Mesenchymal stem cell (in vitro differentiated cells and primary cell): ENCODE measurements around the gene MDM4.

Experiments
- DNase-seq: peaks from one replicate; pipeline ENCODE4 v3.0.0-alpha.2; 2013
- H2AFZ ChIP-seq: one replicate; pipeline ENCODE4 v1.6.1; 2013; ENCODE audit warnings: low read depth, mild to moderate bottlenecking, control low read depth, inconsistent platforms, low read length, moderate library complexity
- H2AK5ac ChIP-seq: 2 replicates; pipeline ENCODE4 v1.6.1; 2013; ENCODE audit warnings: low read length, moderate library complexity, mild to moderate bottlenecking, inconsistent platforms; ENCODE audit not compliant: severe bottlenecking
- H2BK120ac ChIP-seq: one replicate; pipeline ENCODE4 v1.6.1; 2013; ENCODE audit warnings: low read depth, mild to moderate bottlenecking, inconsistent platforms, low read length, moderate library complexity
- H2BK12ac ChIP-seq, 2 experiments: one replicate each; pipeline ENCODE4 v1.6.1; 2013; ENCODE audit warnings: inconsistent platforms in 2 of 2, low read length in 2 of 2, mild to moderate bottlenecking in 2 of 2, moderate library complexity in 2 of 2, control low read depth in 1 of 2
- H2BK15ac ChIP-seq: one replicate; pipeline ENCODE4 v1.6.1; 2013; ENCODE audit warnings: mild to moderate bottlenecking, low read depth, inconsistent platforms; ENCODE audit not compliant: poor library complexity, severe bottlenecking
- H2BK5ac ChIP-seq: 2 replicates; pipeline ENCODE4 v1.6.1; 2013; ENCODE audit warnings: low read depth, mild to moderate bottlenecking, low read length, control low read depth, inconsistent platforms; ENCODE audit not compliant: poor library complexity, severe bottlenecking
- H3K14ac ChIP-seq, 2 experiments: one replicate each; pipeline ENCODE4 v1.6.1; 2013; ENCODE audit warnings: inconsistent platforms in 2 of 2, low read length in 2 of 2, control low read depth in 1 of 2, mild to moderate bottlenecking in 1 of 2, moderate library complexity in 1 of 2
- H3K18ac ChIP-seq, 2 experiments: one replicate each; pipeline ENCODE4 v1.6.1; 2013; ENCODE audit warnings: inconsistent platforms in 2 of 2, low read length in 2 of 2, control low read depth in 1 of 2, low read depth in 1 of 2, mild to moderate bottlenecking in 1 of 2
- H3K23ac ChIP-seq, 2 experiments: one replicate each; pipeline ENCODE4 v1.6.1; 2013; ENCODE audit warnings: inconsistent platforms in 2 of 2, low read length in 2 of 2, mild to moderate bottlenecking in 2 of 2, moderate library complexity in 2 of 2, control low read depth in 1 of 2
- H3K27ac ChIP-seq: 2 replicates; pipeline ENCODE4 v1.5.1; 2013; ENCODE audit warnings: mild to moderate bottlenecking, moderate library complexity, low read length, control low read depth, inconsistent platforms; ENCODE audit not compliant: poor library complexity, severe bottlenecking
- H3K27me3 ChIP-seq, 2 experiments: 2 replicates each; pipeline versions ENCODE4 v1.6.1 to v1.7.0; 2013; ENCODE audit warnings: low read length in 2 of 2, mild to moderate bottlenecking in 2 of 2, moderate library complexity in 2 of 2, control low read depth in 1 of 2, inconsistent platforms in 1 of 2; ENCODE audit not compliant: control insufficient read depth in 1 of 2, insufficient read depth in 1 of 2
- H3K36me3 ChIP-seq, 2 experiments: 2 replicates each; pipeline versions ENCODE4 v1.6.1 to v1.7.0; 2013; ENCODE audit warnings: low read length in 2 of 2, control low read depth in 1 of 2, inconsistent platforms in 1 of 2, low read depth in 1 of 2, mild to moderate bottlenecking in 1 of 2; ENCODE audit not compliant: insufficient read depth in 2 of 2, control insufficient read depth in 1 of 2
- H3K4ac ChIP-seq, 2 experiments: one replicate each; pipeline ENCODE4 v1.6.1; 2013; ENCODE audit warnings: inconsistent platforms in 2 of 2, low read length in 2 of 2, mild to moderate bottlenecking in 2 of 2, moderate library complexity in 2 of 2, control low read depth in 1 of 2, low read depth in 1 of 2
- H3K4me1 ChIP-seq: 2 replicates; pipeline ENCODE4 v1.6.1; 2013; ENCODE audit warnings: low read depth, low read length, control low read depth; ENCODE audit not compliant: control insufficient read depth, insufficient read depth
- H3K4me2 ChIP-seq: 2 replicates; pipeline ENCODE4 v1.6.1; 2013; ENCODE audit warnings: low read length, mild to moderate bottlenecking, inconsistent platforms; ENCODE audit not compliant: poor library complexity, severe bottlenecking
- H3K4me3 ChIP-seq, 2 experiments: 2 replicates each; pipeline versions ENCODE4 v1.5.1 to v1.7.0; 2013; ENCODE audit warnings: low read length in 2 of 2, mild to moderate bottlenecking in 2 of 2, control low read depth in 1 of 2, low read depth in 1 of 2; ENCODE audit not compliant: insufficient read depth in 1 of 2
- H3K79me1 ChIP-seq: replicated peaks from 2 replicates; pipeline ENCODE4 v1.6.1; 2013; ENCODE audit warnings: mild to moderate bottlenecking, control low read depth, low read length, inconsistent platforms; ENCODE audit not compliant: poor library complexity, severe bottlenecking
- H3K9ac ChIP-seq: 2 replicates; pipeline ENCODE4 v1.7.0; 2013; ENCODE audit warnings: mild to moderate bottlenecking, low read length, moderate library complexity
- H3K9me3 ChIP-seq: 2 replicates; pipeline ENCODE4 v1.7.0; 2013; ENCODE audit warnings: mild to moderate bottlenecking, low read length; ENCODE audit not compliant: control insufficient read depth
- H4K8ac ChIP-seq: one replicate; pipeline ENCODE4 v1.6.1; 2013; ENCODE audit warnings: inconsistent platforms, mild to moderate bottlenecking, low read length, moderate library complexity
- H4K91ac ChIP-seq: one replicate; pipeline ENCODE4 v1.6.1; 2013; ENCODE audit warnings: mild to moderate bottlenecking, low read length, inconsistent platforms
- WGBS: methylation state at CpG from one replicate; pipeline ENCODE4 v1.1.7; 2013; ENCODE audit warnings: mixed read lengths; 5-methylcytosine and 5-hydroxymethylcytosine counted together

Gene MDM4

GRCh38 chr1:204589409-204590038, 73.3 kb downstream of the MDM4 start:
- no peak overlapping the region for H2BK12ac ChIP-seq
- no peak overlapping the region for H4K8ac ChIP-seq
- H3K14ac ChIP-seq, result no peak overlapping the region
- H3K4me1 ChIP-seq, result peaks cover 15% of the 10 kb centered on the region
- H3K4me2 ChIP-seq, result no peak overlapping the region
- no peak overlapping the region for H3K9ac ChIP-seq
- no peak overlapping the region for H3K23ac ChIP-seq
- H3K27ac ChIP-seq, result no peak overlapping the region
- DNase-seq, result no peak
- no peak overlapping the region for H2BK120ac ChIP-seq
- no peak overlapping the region for H3K4me3 ChIP-seq
- H3K79me1 ChIP-seq, result no peaks in the 10 kb centered on the region
- H3K18ac ChIP-seq, result no peak overlapping the region
- H4K91ac ChIP-seq, result no peak overlapping the region
- H2BK15ac ChIP-seq, result no peak overlapping the region
- peak overlapping the region; percentile 39 for H2AK5ac ChIP-seq
- H2AFZ ChIP-seq, result no peak overlapping the region
- H3K36me3 ChIP-seq, result no peaks in the 10 kb centered on the region
- no peaks in the 10 kb centered on the region for H3K9me3 ChIP-seq
- no peaks in the 10 kb centered on the region for H3K27me3 ChIP-seq
- H3K4ac ChIP-seq, result no peak overlapping the region
- WGBS, result 79% methylated on average over 8 of the region's 8 CpGs
- H2BK5ac ChIP-seq, result no peak overlapping the region

DNA sequence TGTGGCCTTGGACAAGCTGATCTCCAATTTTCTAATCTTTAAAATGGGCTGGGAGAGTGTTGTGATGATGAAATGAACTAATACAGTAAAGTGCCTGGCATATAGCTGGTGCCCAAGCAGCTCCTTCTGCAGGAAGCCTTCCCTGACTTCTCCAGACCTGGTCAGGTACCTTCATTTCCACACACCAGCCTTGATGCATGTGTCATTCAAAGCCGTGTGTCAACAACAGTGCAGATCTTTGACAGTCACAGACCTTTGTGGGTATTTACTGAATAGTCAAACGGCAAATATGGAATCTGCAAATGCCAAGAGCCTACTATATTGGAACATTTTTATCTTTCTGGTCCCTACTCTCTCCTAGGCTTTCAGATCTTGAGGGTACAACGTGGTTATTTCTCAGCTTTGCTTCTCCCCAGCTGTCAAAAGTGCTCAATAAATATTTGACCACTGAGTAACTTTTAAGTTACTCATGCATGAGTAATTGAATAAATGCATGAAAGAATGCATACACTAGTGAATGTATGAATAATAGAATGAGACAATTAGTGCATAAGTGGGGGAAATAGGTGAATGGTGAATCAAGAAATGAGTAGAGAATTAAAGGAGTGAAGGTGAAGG, 75.4 kb downstream of the MDM4 start:
- no peak overlapping the region for H3K23ac ChIP-seq
- H2AFZ ChIP-seq, result no peak overlapping the region
- no peak overlapping the region for H4K91ac ChIP-seq
- H3K18ac ChIP-seq, result peak overlapping the region in 1 of 2 experiments; percentile 35
- no peak overlapping the region for H3K27ac ChIP-seq
- H3K4me3 ChIP-seq, result no peak overlapping the region
- no peak overlapping the region for H2BK5ac ChIP-seq
- no peaks in the 10 kb centered on the region for H3K79me1 ChIP-seq
- no peak overlapping the region for H2BK15ac ChIP-seq
- no peak overlapping the region for H3K14ac ChIP-seq
- no peak overlapping the region for H3K4ac ChIP-seq
- H2AK5ac ChIP-seq, result no peak overlapping the region
- no peak overlapping the region for H4K8ac ChIP-seq
- no peak overlapping the region for H2BK12ac ChIP-seq
- peak; percentile 43 for DNase-seq
- H3K36me3 ChIP-seq, result no peaks in the 10 kb centered on the region
- H3K27me3 ChIP-seq, result no peaks in the 10 kb centered on the region
- H3K4me2 ChIP-seq, result no peak overlapping the region
- H3K4me1 ChIP-seq, result peaks cover 17% of the 10 kb centered on the region
- 10% methylated on average over 3 of the region's 3 CpGs for WGBS
- no peaks in the 10 kb centered on the region for H3K9me3 ChIP-seq
- no peak overlapping the region for H3K9ac ChIP-seq
- H2BK120ac ChIP-seq, result no peak overlapping the region

- Histone ChIP-seq H2AFZ (no peak overlapping the region), H3K4me3 (no peak overlapping the region), H3K9me3 (no peaks in the 10 kb centered on the region), H2BK12ac (no peak overlapping the region), H3K23ac (no peak overlapping the region), H3K14ac (peak overlapping the region in 1 of 2 experiments; percentile 68), H3K4ac (no peak overlapping the region), H3K9ac (no peak overlapping the region), H4K8ac (peak overlapping the region; percentile 52), H4K91ac (no peak overlapping the region), H3K27ac (no peak overlapping the region), H3K27me3 (no peaks in the 10 kb centered on the region), H3K4me1 (peaks cover 17% of the 10 kb centered on the region), H3K4me2 (no peak overlapping the region), H2BK120ac (no peak overlapping the region), H2BK5ac (no peak overlapping the region), H3K18ac (peak overlapping the region in 1 of 2 experiments; percentile 71), H2BK15ac (no peak overlapping the region), H2AK5ac (no peak overlapping the region), H3K79me1 (no peaks in the 10 kb centered on the region), H3K36me3 (no peaks in the 10 kb centered on the region)
- peak; percentile 24 for DNase-seq
- 48% methylated on average over 7 of the region's 10 CpGs for WGBS
Measured at GRCh38 chr1:204592246-204592948, 76.2 kb downstream of the MDM4 start.

DNA sequence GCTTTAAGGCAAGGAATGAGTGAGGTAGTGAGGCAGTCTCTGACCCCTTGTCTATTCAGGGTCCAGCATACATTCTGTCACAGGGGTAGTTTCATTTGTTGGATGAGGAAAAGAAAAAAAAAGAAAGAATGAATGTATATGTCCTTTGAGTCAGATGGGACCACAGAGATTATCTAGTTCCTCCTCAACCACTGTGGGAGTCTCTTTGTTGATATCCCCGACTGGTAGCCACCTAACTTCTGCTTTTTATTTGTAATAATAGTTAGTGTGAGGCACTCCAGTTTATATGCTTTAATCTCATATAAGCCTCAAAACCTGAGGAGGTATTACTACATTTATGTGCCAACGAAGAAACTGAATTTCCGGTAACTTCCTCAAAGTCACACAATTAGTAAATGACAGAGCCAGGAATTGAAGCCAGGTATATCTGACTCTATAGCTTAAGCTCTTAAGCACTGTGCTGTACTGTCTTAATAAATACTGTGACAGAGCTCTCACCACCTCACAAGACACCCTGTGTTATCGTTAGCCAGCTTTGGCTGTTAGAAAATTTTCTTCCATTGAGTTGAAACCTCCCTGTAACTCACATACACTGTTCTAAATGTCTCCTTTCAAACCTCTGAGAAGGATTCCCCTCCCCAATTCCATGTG, 82.2 kb downstream of the MDM4 start:
- no peak overlapping the region for H3K9ac ChIP-seq
- H2BK12ac ChIP-seq, result no peak overlapping the region
- no peak overlapping the region for H2BK15ac ChIP-seq
- no peaks in the 10 kb centered on the region for H3K9me3 ChIP-seq
- no peak overlapping the region for H4K8ac ChIP-seq
- H3K36me3 ChIP-seq, result no peaks in the 10 kb centered on the region
- no peak overlapping the region for H4K91ac ChIP-seq
- no peak overlapping the region for H2AFZ ChIP-seq
- DNase-seq, result no peak
- WGBS, result 91% methylated on average over 4 of the region's 4 CpGs
- peaks cover 23 to 41% of the 10 kb centered on the region in 2 experiments for H3K27me3 ChIP-seq
- H3K4me3 ChIP-seq, result no peak overlapping the region
- H2AK5ac ChIP-seq, result no peak overlapping the region
- no peak overlapping the region for H3K18ac ChIP-seq
- no peak overlapping the region for H2BK5ac ChIP-seq
- no peak overlapping the region for H3K23ac ChIP-seq
- no peak overlapping the region for H3K27ac ChIP-seq
- H3K4me1 ChIP-seq, result peaks cover 4% of the 10 kb centered on the region
- no peak overlapping the region for H2BK120ac ChIP-seq
- no peak overlapping the region for H3K4me2 ChIP-seq
- H3K4ac ChIP-seq, result no peak overlapping the region
- no peak overlapping the region for H3K14ac ChIP-seq
- H3K79me1 ChIP-seq, result no peaks in the 10 kb centered on the region
